HL-60 (cell line): Measurements from ENCODE around the gene AMFR.

Experiments
- CTCF ChIP-seq: IDR thresholded peaks from one replicate; pipeline ENCODE4 v1.5.1; 2011; ENCODE audit warnings: low read length, control low read depth, inconsistent platforms; ENCODE audit not compliant: insufficient read depth
- REST ChIP-seq: IDR thresholded peaks from 2 replicates; pipeline ENCODE4 v1.6.1; 2012; ENCODE audit warnings: low read depth; ENCODE audit not compliant: insufficient replicate concordance

GRCh38 chr16:56389554-56389953, 35.8 kb downstream of the AMFR start:
- TF ChIP-seq CTCF (no peak), REST (no peak)
